Caco-2 (cell line): ENCODE measurements around the gene MAPKAP1. TPM values are rescaled to one million over a fixed set of nuclear protein-coding genes. Genes with fewer than 3 reads are reported as not detected.

Experiments used
- BruUV-seq: library from RNA; stranded (reverse); fragments of 400-500 nt; replicated peaks from 2 replicates; lab custom pipeline; 2021; lab: Mats Ljungman, UMichigan
- CTCF ChIA-PET: fragments of 300-600 bp; sonication (Branson Sonifier 250); formaldehyde crosslinking; loops from one replicate; lab custom pipeline; 2022; ENCODE audit warnings: antibody characterized with exemption; lab: Charles Lee
- POLR2A ChIA-PET: fragments of 300-600 bp; sonication (Branson Sonifier 250); formaldehyde crosslinking; loops from one replicate; lab custom pipeline; 2022; ENCODE audit warnings: antibody characterized with exemption; lab: Charles Lee
- DNase-seq, 2 experiments: peaks; one replicate each; pipeline versions ENCODE4 v3.0.0 to v3.0.0-alpha.2; 2020 to 2022
- H3K27me3 ChIP-seq: replicated peaks from 2 replicates; pipeline ENCODE4 v1.6.0; 2011; ENCODE audit warnings: low read length; ENCODE audit not compliant: control insufficient read depth, insufficient read depth
- H3K36me3 ChIP-seq: 2 replicates; pipeline ENCODE4 v1.5.1; 2011; ENCODE audit warnings: low read length; ENCODE audit not compliant: control insufficient read depth, insufficient read depth
- H3K4me1 ChIP-seq: fragments of 250-450 bp; sonication (Bioruptor Pico); 2 replicates; pipeline ENCODE4 v1.5.1; 2020; ENCODE audit warnings: mild to moderate bottlenecking
- H3K4me3 ChIP-seq: 2 replicates; pipeline ENCODE4 v1.5.1; 2011; ENCODE audit warnings: low read depth, mild to moderate bottlenecking, control low read depth, low read length
- H3K9me3 ChIP-seq: fragments of 250-450 bp; sonication (Bioruptor Pico); 2 replicates; pipeline ENCODE4 v1.5.1; 2020; ENCODE audit warnings: mild to moderate bottlenecking, moderate library complexity
- H3K27ac Mint-ChIP-seq: one replicate; pipeline ENCODE4 v1.8.0; 2022; ENCODE audit warnings: mixed read lengths; ENCODE audit not compliant: unreplicated experiment
- H3K27me3 Mint-ChIP-seq: one replicate; pipeline ENCODE4 v1.8.0; 2022; ENCODE audit warnings: mixed read lengths; ENCODE audit not compliant: insufficient read depth, unreplicated experiment
- H3K36me3 Mint-ChIP-seq: one replicate; pipeline ENCODE4 v1.8.0; 2022; ENCODE audit warnings: mild to moderate bottlenecking, mixed read lengths; ENCODE audit not compliant: insufficient read depth, unreplicated experiment
- H3K4me1 Mint-ChIP-seq: one replicate; pipeline ENCODE4 v1.8.0; 2022; ENCODE audit warnings: low read depth, mixed read lengths; ENCODE audit not compliant: unreplicated experiment
- H3K4me3 Mint-ChIP-seq: one replicate; pipeline ENCODE4 v1.8.0; 2022; ENCODE audit warnings: mild to moderate bottlenecking, moderate library complexity, mixed read lengths; ENCODE audit not compliant: unreplicated experiment
- H3K9me3 Mint-ChIP-seq: one replicate; pipeline ENCODE4 v1.8.0; 2022; ENCODE audit warnings: mixed read lengths; ENCODE audit not compliant: unreplicated experiment
- intact Hi-C: fragments of 100-400 bp; cut with micrococcal nuclease; formaldehyde crosslinking; loops from one replicate; pipeline ENCODE4 v1.10.0; 2022; ENCODE audit not compliant: unreplicated experiment
- total RNA-seq: library from RNA; stranded (reverse); gene quantifications from 2 replicates; pipeline ENCODE4 v1.2.3, GENCODE V29; 2022
- TF ChIP-seq, protein P1 (sequence below), 2 experiments: fragments of 200-600 bp in 1 of 2; IDR thresholded peaks; 1 replicate in 1 of 2; 2 replicates in 1 of 2; pipeline versions ENCODE4 v1.5.1 to v1.8.0; 2011 to 2022; ENCODE audit warnings: antibody characterized with exemption in 1 of 2, control low read depth in 1 of 2, inconsistent platforms in 1 of 2, low read depth in 1 of 2, low read length in 1 of 2, mild to moderate bottlenecking in 1 of 2, moderate library complexity in 1 of 2; ENCODE audit not compliant: insufficient read depth in 1 of 2, severe bottlenecking in 1 of 2, unreplicated experiment in 1 of 2

The MAPKAP1 gene
- total RNA-seq, 1 experiment from 2014 or later, result 70.0 TPM

- Mint-ChIP-seq H3K4me3 (no peak overlapping the region), H3K9me3 (no peaks in the 10 kb centered on the region), H3K36me3 (no peaks in the 10 kb centered on the region), H3K4me1 (no peaks in the 10 kb centered on the region), H3K27me3 (no peaks in the 10 kb centered on the region), H3K27ac (no peak overlapping the region)
- ChIA-PET POLR2A (no interaction called here), CTCF (no interaction called here)
- H3K4me3 ChIP-seq, result no peak overlapping the region
- H3K4me1 ChIP-seq, result no peaks in the 10 kb centered on the region
- no peaks in the 10 kb centered on the region for H3K36me3 ChIP-seq
- intact Hi-C loops, result no loop called here
- TF ChIP-seq, protein P1, sequence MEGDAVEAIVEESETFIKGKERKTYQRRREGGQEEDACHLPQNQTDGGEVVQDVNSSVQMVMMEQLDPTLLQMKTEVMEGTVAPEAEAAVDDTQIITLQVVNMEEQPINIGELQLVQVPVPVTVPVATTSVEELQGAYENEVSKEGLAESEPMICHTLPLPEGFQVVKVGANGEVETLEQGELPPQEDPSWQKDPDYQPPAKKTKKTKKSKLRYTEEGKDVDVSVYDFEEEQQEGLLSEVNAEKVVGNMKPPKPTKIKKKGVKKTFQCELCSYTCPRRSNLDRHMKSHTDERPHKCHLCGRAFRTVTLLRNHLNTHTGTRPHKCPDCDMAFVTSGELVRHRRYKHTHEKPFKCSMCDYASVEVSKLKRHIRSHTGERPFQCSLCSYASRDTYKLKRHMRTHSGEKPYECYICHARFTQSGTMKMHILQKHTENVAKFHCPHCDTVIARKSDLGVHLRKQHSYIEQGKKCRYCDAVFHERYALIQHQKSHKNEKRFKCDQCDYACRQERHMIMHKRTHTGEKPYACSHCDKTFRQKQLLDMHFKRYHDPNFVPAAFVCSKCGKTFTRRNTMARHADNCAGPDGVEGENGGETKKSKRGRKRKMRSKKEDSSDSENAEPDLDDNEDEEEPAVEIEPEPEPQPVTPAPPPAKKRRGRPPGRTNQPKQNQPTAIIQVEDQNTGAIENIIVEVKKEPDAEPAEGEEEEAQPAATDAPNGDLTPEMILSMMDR (IDR thresholded peaks at IDR 0.05; ENCODE audit: insufficient read depth in 1 of 2, low read depth in 1 of 2, low read length in 1 of 2, severe bottlenecking in 1 of 2, unreplicated experiment in 1 of 2), result no peak
- H3K27me3 ChIP-seq, result no peaks in the 10 kb centered on the region
- H3K9me3 ChIP-seq, result no peaks in the 10 kb centered on the region
- BruUV-seq, result no TSS peak
- DNase-seq, result no peak
Measured at GRCh38 chr9:125608489-125609224, 98.4 kb downstream of the MAPKAP1 start.

DNA sequence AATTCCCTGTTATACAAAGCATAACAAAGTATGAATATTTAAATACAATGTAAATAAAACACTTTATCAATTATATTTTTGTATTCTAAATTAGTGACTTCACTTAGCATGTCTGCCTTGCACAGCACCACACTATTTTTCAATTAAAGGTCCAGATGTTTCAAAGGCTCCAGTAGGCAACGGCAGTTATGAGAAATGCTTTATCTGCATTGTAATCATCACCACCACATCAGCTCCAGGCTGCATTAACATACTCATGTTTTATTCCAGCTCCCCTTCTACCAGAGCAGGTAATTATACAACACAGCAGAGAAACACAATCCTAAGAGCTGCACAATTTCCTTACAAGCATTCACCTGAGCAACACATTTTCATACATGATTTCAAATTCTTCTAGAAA, 102.8 kb downstream of the MAPKAP1 start:
- CTCF ChIA-PET, result no interaction called here
- H3K27ac Mint-ChIP-seq, result no peak overlapping the region
- no peaks in the 10 kb centered on the region for H3K9me3 Mint-ChIP-seq
- POLR2A ChIA-PET, result no interaction called here
- no peak overlapping the region for H3K4me3 Mint-ChIP-seq
- no peaks in the 10 kb centered on the region for H3K27me3 Mint-ChIP-seq
- no peak overlapping the region for H3K4me3 ChIP-seq
- intact Hi-C loops, result no loop called here
- H3K4me1 ChIP-seq, result peaks cover 16% of the 10 kb centered on the region
- H3K36me3 Mint-ChIP-seq, result no peaks in the 10 kb centered on the region
- H3K36me3 ChIP-seq, result no peaks in the 10 kb centered on the region
- TF ChIP-seq, protein P1 (IDR thresholded peaks at IDR 0.05; ENCODE audit: insufficient read depth in 1 of 2, low read depth in 1 of 2, low read length in 1 of 2, severe bottlenecking in 1 of 2, unreplicated experiment in 1 of 2), result no peak
- H3K9me3 ChIP-seq, result no peaks in the 10 kb centered on the region
- BruUV-seq, result no TSS peak
- no peak for DNase-seq
- no peaks in the 10 kb centered on the region for H3K27me3 ChIP-seq
- H3K4me1 Mint-ChIP-seq, result peaks cover 10% of the 10 kb centered on the region

DNA sequence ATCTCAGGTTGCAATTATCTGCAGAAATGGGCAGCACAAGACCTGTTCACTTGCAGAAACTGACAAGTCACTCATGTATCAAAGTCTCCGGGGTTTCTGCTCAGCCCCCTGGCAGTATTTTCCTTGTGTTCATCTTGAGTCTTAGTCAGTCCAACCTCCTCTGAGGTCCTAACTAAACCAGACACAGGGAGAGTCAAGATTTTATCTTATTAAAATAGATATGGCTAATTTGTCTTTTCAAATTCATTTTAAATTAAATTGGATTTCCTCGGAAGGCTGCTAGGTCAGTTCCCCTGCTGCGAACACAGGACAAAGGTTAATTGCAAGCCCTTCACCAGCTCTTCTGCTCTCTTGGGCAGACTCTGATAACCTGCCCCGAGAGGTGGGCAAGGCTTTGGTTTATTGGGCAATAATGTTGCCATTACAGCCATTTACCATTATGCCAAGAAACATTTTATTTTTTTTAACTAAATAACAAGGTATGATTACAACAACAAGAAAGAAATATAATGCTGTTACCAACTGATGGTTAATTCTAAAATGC, 103.5 kb downstream of the MAPKAP1 start:
- Histone ChIP-seq H3K4me3 (no peak overlapping the region), H3K9me3 (no peaks in the 10 kb centered on the region), H3K27me3 (no peaks in the 10 kb centered on the region), H3K36me3 (no peaks in the 10 kb centered on the region), H3K4me1 (peaks cover 19% of the 10 kb centered on the region)
- H3K4me1 Mint-ChIP-seq, result peaks cover 10% of the 10 kb centered on the region
- no TSS peak for BruUV-seq
- ChIA-PET CTCF (no interaction called here), POLR2A (no interaction called here)
- TF ChIP-seq, protein P1 (IDR thresholded peaks at IDR 0.05; ENCODE audit: insufficient read depth in 1 of 2, low read depth in 1 of 2, low read length in 1 of 2, severe bottlenecking in 1 of 2, unreplicated experiment in 1 of 2), result no peak
- no peak overlapping the region for H3K4me3 Mint-ChIP-seq
- no peaks in the 10 kb centered on the region for H3K9me3 Mint-ChIP-seq
- intact Hi-C loops, result no loop called here
- no peak for DNase-seq
- H3K36me3 Mint-ChIP-seq, result no peaks in the 10 kb centered on the region
- no peak overlapping the region for H3K27ac Mint-ChIP-seq
- H3K27me3 Mint-ChIP-seq, result no peaks in the 10 kb centered on the region
